SH-SY5Y (cell line): ENCODE results near the gene ALG1.

Source experiments
- GATA2 ChIP-seq: IDR thresholded peaks from 2 replicates; pipeline ENCODE4 v1.6.1; 2011; ENCODE audit warnings: mild to moderate bottlenecking, low read depth, low read length
- GATA3 ChIP-seq: IDR thresholded peaks from 2 replicates; pipeline ENCODE4 v1.6.1; 2011; ENCODE audit warnings: low read depth, mild to moderate bottlenecking, low read length, moderate library complexity

The ALG1 gene

GRCh38 chr16:5036228-5037156 is 35.2 kb upstream of the ALG1 start:
- no peak for TF ChIP-seq GATA2
- TF ChIP-seq GATA3 = no peak

DNA sequence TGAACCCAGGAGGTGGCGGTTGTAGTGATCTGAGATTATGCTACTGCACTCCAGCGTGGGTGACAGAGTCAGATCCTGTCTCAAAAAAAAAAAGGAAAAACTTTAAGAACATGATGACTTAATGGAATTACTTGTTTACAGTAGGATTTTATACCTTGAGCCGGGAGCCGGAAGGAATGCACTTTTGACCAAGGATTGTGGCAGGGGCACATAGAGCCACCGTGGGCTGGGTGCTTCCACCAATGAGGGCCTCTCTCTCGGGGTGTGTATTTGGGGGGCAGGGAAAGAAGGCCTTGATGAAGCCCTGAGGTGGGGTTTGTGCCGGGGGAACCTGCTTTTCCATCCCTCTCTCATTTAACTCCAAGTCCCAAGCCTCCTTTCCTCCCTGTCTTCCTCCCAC is 31.2 kb upstream of the ALG1 start:
- no peak for TF ChIP-seq GATA2
- no peak for TF ChIP-seq GATA3

- no peak for TF ChIP-seq GATA3
- no peak for TF ChIP-seq GATA2
Measured at GRCh38 chr16:5041600-5042133, 30.0 kb upstream of the ALG1 start.

DNA sequence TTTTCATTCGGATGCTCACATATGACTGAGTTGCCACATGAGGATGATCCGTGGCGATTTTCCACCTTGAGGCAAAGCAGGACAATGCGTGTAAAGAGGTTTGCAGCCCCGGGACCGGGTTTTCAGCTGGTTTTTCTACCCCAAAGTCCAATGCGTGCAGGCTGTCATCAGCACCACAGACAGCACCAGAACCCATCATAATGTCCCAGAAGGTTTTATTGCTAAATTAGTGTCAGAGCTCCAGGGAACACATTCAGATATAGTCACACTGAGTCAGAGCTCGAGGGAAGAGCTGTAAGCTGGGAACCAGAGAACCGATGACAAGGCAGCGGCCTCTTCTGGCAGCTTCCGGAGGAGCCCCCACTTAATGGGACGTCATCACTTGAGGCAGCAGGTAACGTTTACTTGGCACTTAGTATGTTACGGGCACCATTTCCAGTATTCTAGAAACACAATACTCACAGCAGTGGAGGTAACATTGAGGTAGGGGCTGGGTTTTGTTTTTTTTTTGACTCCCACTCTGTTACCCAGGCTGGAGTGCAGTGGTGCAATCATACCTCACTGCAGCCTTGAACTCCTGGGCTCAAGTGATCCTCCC is 29.0 kb upstream of the ALG1 start:
- TF ChIP-seq GATA3 (no peak), GATA2 (no peak)

GRCh38 chr16:5044011-5044540 is 27.6 kb upstream of the ALG1 start:
- TF ChIP-seq GATA2 = no peak
- TF ChIP-seq GATA3 = no peak

DNA sequence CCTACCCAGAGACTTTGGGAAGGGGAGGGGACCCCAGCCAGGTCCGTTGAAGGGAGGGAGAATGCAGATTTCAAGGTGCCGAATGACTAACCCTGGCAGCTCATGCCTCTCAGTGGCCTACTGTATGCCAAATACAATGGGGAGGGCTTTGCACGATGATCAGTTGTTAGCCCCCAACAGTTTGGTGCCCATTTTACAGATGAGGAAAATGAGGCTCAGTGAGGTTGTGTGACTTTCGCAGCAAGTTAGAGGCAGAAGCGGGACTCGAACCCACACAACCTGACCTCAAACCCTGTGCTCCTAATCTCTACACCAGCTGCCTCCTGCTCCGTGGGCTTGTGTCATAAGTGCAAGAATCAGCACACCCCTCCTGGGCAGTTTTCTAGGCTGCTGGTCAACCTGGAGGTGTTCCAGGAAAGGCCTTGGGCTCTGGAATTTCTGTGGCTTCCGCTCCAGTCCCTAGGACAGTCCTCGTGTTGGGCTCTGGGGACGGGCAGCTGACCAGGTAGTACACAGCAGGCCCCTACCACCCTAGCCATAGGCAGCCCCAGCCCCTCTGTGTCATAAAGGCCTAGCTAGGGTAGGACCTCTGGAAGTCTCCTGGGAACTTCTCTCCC is 26.0 kb upstream of the ALG1 start:
- TF ChIP-seq GATA2 (no peak), GATA3 (no peak)

DNA sequence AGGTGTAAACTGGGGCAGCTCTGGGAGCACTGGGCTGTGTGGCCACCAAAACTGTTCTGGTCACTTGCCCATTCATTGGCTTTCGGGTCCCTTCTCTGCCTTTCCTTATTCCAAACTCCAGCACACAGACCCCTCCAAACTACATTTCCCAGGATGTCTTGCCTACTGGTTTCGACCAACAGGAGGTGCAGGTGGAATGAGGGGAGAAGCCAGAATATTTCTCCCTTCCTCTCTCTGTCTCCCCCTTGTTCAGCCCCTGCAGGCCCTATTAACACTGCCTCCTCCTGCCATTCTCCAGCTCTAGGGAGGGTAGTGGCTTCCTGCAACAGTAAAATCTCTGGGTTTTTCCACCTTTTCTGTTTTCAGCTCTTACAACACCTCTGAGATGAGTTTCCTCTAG is 24.7 kb upstream of the ALG1 start:
- no peak for TF ChIP-seq GATA3
- TF ChIP-seq GATA2 = no peak

DNA sequence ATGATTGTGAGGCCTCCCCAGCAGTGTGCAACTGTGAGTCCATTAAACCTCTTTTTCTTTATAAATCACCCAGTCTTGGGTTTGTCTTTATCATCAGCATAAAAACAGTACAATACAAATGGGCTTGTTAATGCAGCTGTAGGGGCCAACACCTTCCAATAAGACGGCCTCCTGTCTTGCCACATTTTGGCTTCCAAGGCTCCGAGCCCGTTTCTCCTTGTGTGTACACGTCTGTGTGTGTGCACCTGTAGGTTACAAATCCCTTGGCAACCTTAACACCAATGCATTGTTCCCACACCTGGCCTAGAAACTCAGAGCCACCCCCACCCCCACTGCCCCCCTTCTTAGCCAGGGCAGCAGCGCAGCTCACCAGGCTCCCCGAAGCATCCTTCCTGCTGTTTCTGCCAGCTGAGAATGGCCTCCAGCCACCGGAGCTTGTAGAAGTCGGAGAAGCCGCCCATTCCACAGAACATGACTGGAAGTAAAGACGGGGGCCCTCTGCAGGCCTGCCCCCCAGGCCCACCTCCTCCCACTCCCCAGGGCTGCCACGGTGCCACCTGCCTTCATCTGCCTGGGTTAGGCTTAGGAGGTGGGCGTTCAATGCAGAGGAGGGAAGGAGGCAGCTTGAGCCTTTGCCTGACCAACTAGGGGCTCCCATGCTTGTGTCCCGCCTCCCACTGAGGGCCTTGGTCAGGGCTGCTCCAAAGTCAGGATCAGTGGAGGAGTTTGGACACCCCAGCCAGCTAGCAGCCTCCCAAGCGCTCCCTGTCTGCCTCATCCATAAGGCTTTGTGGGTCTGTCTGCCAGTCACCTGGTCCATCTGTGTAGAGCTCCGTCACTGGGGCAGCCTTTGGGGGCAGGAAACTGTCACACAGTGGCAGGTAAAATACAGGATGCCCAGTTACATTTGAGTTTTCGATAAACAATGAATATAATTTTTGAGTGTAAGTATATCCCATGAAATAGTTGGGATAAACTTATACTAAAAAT is 16.5 kb upstream of the ALG1 start:
- TF ChIP-seq GATA3 (no peak), GATA2 (no peak)

GRCh38 chr16:5056352-5056751 is 15.3 kb upstream of the ALG1 start:
- TF ChIP-seq GATA3 (no peak), GATA2 (no peak)

DNA sequence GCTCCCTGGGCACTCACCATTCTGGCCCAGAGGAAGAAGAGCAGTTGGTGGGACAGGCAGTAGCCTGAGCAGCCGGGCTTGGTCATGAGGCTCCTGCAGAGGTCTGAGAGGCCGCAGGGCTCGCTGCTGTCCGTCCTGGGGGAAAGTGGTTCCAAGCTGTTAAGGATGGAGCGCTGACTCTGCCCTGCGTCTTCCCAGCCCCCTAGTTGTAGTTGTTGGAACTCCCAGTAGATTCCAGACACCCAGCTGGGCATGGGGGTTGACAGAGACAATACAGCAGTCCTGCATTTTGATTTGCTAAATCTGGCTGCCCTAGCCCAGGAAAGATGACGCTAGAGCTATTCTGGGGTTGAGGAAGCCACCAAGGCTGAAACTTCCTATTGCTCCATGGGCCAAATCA is 13.2 kb upstream of the ALG1 start:
- TF ChIP-seq GATA2 (no peak), GATA3 (no peak)

DNA sequence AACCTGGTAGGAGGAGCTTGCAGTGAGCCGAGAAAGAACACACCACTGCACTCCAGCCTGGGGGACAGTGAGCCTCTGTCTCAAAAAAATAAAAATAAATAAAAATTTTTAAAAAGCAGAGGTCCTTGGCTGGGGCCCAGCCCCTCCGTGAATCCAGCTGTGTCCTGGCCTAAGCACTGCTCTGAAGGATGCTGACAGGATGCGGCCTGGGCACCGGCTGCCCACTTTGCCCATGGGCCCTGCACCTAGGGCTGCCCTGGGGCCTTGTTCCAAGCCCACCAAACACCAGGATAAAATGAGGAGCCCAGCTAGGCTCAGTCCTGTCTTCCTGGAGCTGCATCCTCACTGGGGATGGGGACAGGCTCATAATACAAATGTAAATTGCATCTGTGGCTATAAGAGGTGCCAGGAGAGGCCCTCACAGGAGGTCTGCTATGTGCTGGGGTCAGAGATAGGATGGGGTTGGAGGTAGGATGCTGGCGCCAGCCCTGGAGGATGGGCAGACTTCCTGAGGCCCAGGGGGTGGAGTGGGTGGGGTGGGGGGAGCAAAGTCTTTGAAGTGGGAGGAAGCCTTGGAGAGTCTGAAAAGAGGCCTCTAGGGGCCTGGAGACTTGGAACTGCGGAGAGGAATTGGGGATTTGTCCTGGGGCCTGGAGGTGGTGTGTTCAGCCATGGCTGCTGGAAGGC is 12.1 kb upstream of the ALG1 start:
- TF ChIP-seq GATA2 (no peak), GATA3 (no peak)

DNA sequence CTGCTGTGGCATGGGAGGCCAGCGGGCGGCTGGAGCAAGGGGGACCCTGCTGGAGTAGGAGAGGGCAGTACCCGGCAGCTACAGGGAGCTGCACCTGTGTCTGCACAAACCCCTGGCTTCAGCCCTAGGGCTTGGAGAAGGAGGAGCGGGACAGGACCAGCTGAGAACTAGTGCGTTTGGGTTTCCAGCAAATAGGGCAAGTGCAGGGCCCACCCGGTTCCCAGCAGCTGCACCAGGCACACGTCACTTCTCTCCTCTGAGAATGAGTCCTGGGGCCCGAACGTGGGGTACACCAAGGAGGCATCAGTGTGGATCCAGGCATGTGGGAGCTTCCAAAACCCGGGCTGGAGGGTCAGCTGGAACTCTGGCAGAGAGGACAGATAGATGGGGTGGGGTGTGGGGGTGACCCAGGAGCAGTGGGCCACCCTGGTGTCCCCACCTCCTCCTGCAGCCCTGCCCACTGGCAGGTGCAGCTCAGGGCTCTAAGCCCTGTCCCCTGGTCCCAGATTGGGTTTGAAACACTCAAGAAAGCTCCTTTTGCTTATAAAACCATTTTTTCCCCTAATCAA is 11.5 kb upstream of the ALG1 start:
- no peak for TF ChIP-seq GATA3
- TF ChIP-seq GATA2 = no peak

DNA sequence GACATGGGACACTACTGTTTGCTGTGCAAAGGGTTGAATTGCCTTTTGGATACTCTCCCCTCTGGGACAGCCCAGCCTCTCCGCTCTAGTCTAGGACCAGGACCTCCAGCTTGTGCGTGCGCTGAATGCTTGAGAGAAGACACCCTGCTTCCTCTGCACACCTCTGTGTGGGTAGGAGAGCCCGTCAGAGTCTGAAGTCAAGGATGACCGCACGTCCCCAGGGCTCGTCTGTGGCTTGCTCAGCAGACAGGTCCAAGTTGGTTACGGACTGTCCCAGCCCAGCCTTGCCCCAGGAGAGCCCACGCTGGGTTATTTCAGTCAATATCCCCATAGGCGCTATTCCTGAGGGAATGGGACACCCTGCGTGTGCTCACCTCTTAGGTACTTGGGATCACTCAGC is 9.6 kb upstream of the ALG1 start:
- TF ChIP-seq GATA3 (no peak), GATA2 (no peak)
